IMR-90 (cell line): ENCODE results near the gene RBM45. TPM values are rescaled to one million over a fixed set of nuclear protein-coding genes. Genes with fewer than 3 reads are reported as not detected.
"Not testable (repeated sequence)": the region's sequence is repeated elsewhere in the genome, so short reads cannot be mapped to it uniquely, and the experiment has no call there.

Experiments
- ATAC-seq: fragments of 200-7000 bp; cut with Tn5 transposase; 2 replicates; pipeline ENCODE4 v1.9.1; 2020; ENCODE audit warnings: low read depth, mild to moderate bottlenecking, moderate library complexity
- BruUV-seq: library from RNA; stranded (reverse); fragments of 400-500 nt; replicated peaks from 2 replicates; lab custom pipeline; 2021; lab: Mats Ljungman, UMichigan
- CTCF ChIA-PET: fragments of 300-600 bp; formaldehyde crosslinking; extraction: SDS; loops from one replicate; lab custom pipeline; 2021; ENCODE audit warnings: antibody characterized with exemption; lab: Yijun Ruan, JAX
- POLR2A ChIA-PET: fragments of 300-600 bp; sonication (Branson Sonifier 250); formaldehyde crosslinking; loops from one replicate; lab custom pipeline; 2022; ENCODE audit warnings: antibody characterized with exemption; ENCODE audit not compliant: unreplicated experiment; lab: Charles Lee
- DNase-seq: peaks from one replicate; pipeline ENCODE4 v3.0.0; 2013
- H2AFZ ChIP-seq: replicated peaks from 2 replicates; pipeline ENCODE3; 2013; ENCODE audit warnings: low read length, mild to moderate bottlenecking; ENCODE audit not compliant: poor library complexity
- H2AK5ac ChIP-seq: 2 replicates; pipeline ENCODE4 v1.6.1; 2013; ENCODE audit warnings: low read depth, low read length, inconsistent platforms
- H2AK9ac ChIP-seq: replicated peaks from 2 replicates; pipeline ENCODE3; 2013; ENCODE audit warnings: mild to moderate bottlenecking, low read depth, low read length, moderate library complexity; ENCODE audit not compliant: poor library complexity
- H2BK120ac ChIP-seq: 2 replicates; pipeline ENCODE4 v1.6.1; 2013; ENCODE audit warnings: low read depth, low read length, inconsistent platforms
- H2BK15ac ChIP-seq: 3 replicates; pipeline ENCODE4 v1.6.1; 2013; ENCODE audit warnings: low read depth, low read length, inconsistent platforms
- H2BK20ac ChIP-seq: 2 replicates; pipeline ENCODE4 v1.6.1; 2013; ENCODE audit warnings: low read depth, mild to moderate bottlenecking, inconsistent platforms, low read length, moderate library complexity
- H2BK5ac ChIP-seq: 2 replicates; pipeline ENCODE4 v1.6.1; 2013; ENCODE audit warnings: mild to moderate bottlenecking, low read depth, low read length, inconsistent platforms; ENCODE audit not compliant: poor library complexity, severe bottlenecking
- H3K14ac ChIP-seq: replicated peaks from 2 replicates; pipeline ENCODE4 v1.6.1; 2013; ENCODE audit warnings: low read depth, low read length, inconsistent platforms
- H3K18ac ChIP-seq: 2 replicates; pipeline ENCODE4 v1.6.1; 2013; ENCODE audit warnings: low read depth, low read length, control low read depth
- H3K23ac ChIP-seq: 2 replicates; pipeline ENCODE4 v1.6.1; 2013; ENCODE audit warnings: low read depth, low read length, inconsistent platforms
- H3K27ac ChIP-seq: 2 replicates; pipeline ENCODE4 v1.5.1; 2013; ENCODE audit warnings: mild to moderate bottlenecking, control low read depth, low read length; ENCODE audit not compliant: insufficient read depth
- H3K27me3 ChIP-seq: 2 replicates; pipeline ENCODE4 v1.6.1; 2013; ENCODE audit warnings: low read length; ENCODE audit not compliant: control insufficient read depth, insufficient read depth
- H3K36me3 ChIP-seq: 2 replicates; pipeline ENCODE4 v1.6.1; 2013; ENCODE audit warnings: low read length, mixed read lengths; ENCODE audit not compliant: control insufficient read depth, insufficient read depth
- H3K4ac ChIP-seq: 2 replicates; pipeline ENCODE4 v1.6.1; 2013; ENCODE audit warnings: low read depth, low read length, inconsistent platforms
- H3K4me1 ChIP-seq: 2 replicates; pipeline ENCODE4 v1.6.1; 2013; ENCODE audit warnings: low read length, mixed read lengths; ENCODE audit not compliant: control insufficient read depth, insufficient read depth
- H3K4me2 ChIP-seq: 2 replicates; pipeline ENCODE4 v1.6.1; 2013; ENCODE audit warnings: low read depth, mild to moderate bottlenecking, control low read depth, low read length, moderate library complexity
- H3K4me3 ChIP-seq: 2 replicates; pipeline ENCODE4 v1.5.1; 2013; ENCODE audit warnings: low read depth, mild to moderate bottlenecking, control low read depth, low read length, moderate library complexity; ENCODE audit not compliant: insufficient read depth
- H3K56ac ChIP-seq: 2 replicates; pipeline ENCODE4 v1.6.1; 2013; ENCODE audit warnings: low read length, inconsistent platforms; ENCODE audit not compliant: insufficient read depth; ENCODE audit errors: extremely low read depth
- H3K79me1 ChIP-seq, 2 experiments: 2 replicates each; pipeline ENCODE4 v1.6.1; 2013; ENCODE audit warnings: low read length in 2 of 2, inconsistent platforms in 1 of 2, low read depth in 1 of 2
- H3K9ac ChIP-seq: 2 replicates; pipeline ENCODE4 v1.6.1; 2013; ENCODE audit warnings: low read depth, low read length, control low read depth
- H3K9me1 ChIP-seq: 2 replicates; pipeline ENCODE4 v1.6.1; 2013; ENCODE audit warnings: low read length, inconsistent platforms; ENCODE audit not compliant: insufficient read depth
- H3K9me3 ChIP-seq: 2 replicates; pipeline ENCODE4 v1.6.1; 2013; ENCODE audit warnings: low read length; ENCODE audit not compliant: control insufficient read depth, insufficient read depth
- H4K20me1 ChIP-seq: 2 replicates; pipeline ENCODE4 v1.6.1; 2013; ENCODE audit warnings: low read length, inconsistent platforms; ENCODE audit not compliant: insufficient read depth
- H4K5ac ChIP-seq: 2 replicates; pipeline ENCODE4 v1.6.1; 2013; ENCODE audit warnings: mild to moderate bottlenecking, low read depth, low read length, control low read depth
- H4K8ac ChIP-seq, 2 experiments: 2 replicates each; pipeline ENCODE4 v1.6.1; 2013; ENCODE audit warnings: low read depth in 2 of 2, low read length in 2 of 2, control low read depth in 1 of 2, inconsistent platforms in 1 of 2
- H4K91ac ChIP-seq: 2 replicates; pipeline ENCODE4 v1.6.1; 2013; ENCODE audit warnings: low read depth, low read length, inconsistent platforms; ENCODE audit not compliant: insufficient read depth
- WGBS, 2 experiments: methylation state at CpG; one replicate each; pipeline versions ENCODE4 v1.1.5 to v1.1.7; 2013; ENCODE audit warnings: missing lambda C conversion rate in 2 of 2; ENCODE audit not compliant: insufficient read length in 1 of 2; ENCODE audit errors: extremely low coverage in 2 of 2; 5-methylcytosine and 5-hydroxymethylcytosine counted together
- dilution Hi-C: fragments of 300-500 bp; cut with HindIII; formaldehyde crosslinking; loops from one replicate; pipeline ENCODE4 v1.14.3; 2018; ENCODE audit warnings: low sequenced_read_pairs; ENCODE audit not compliant: unreplicated experiment
- in situ Hi-C: fragments of 300-500 bp; cut with MboI; formaldehyde crosslinking; loops from 3 replicates; pipeline ENCODE4 v1.14.3; 2019; ENCODE audit warnings: low sequenced_read_pairs, inconsistent platforms, mixed read lengths
- intact Hi-C: fragments of 100-400 bp; cut with micrococcal nuclease; formaldehyde crosslinking; loops from 2 replicates; pipeline ENCODE4 v1.10.0; 2022
- polyA plus RNA-seq, 3 experiments: library from polyadenylated mRNA; depleted of rRNA; stranded (reverse); fragments of >200 nt; gene quantifications; 2 replicates each; pipeline ENCODE4 v1.2.3, GENCODE V29; 2012; ENCODE audit warnings: low replicate concordance in 1 of 3
- total RNA-seq: library from RNA; depleted of rRNA; stranded (reverse); fragments of >200 nt; gene quantifications from 2 replicates; pipeline ENCODE4 v1.2.3, GENCODE V29; 2012

RBM45 gene
- total and polyA plus RNA-seq, 2 of the 4 experiments (the other 2 are of a cell fraction): 10.3 to 17.9 TPM

- H3K9ac ChIP-seq, H3K27ac ChIP-seq, H3K4ac ChIP-seq, H2AK5ac ChIP-seq, DNase-seq, CTCF ChIA-PET, BruUV-seq, H3K4me1 ChIP-seq, H3K27me3 ChIP-seq, H3K4me2 ChIP-seq, H3K18ac ChIP-seq, H4K5ac ChIP-seq, H3K79me1 ChIP-seq, H2AK9ac ChIP-seq, H2AFZ ChIP-seq, H3K36me3 ChIP-seq, H4K8ac ChIP-seq, H3K4me3 ChIP-seq, H3K56ac ChIP-seq, H4K91ac ChIP-seq, H3K14ac ChIP-seq, H3K9me1 ChIP-seq, dilution Hi-C loops, H2BK15ac ChIP-seq, POLR2A ChIA-PET, H2BK5ac ChIP-seq, H2BK20ac ChIP-seq, intact Hi-C loops, H3K9me3 ChIP-seq, ATAC-seq, H2BK120ac ChIP-seq, H4K20me1 ChIP-seq, in situ Hi-C loops, H3K23ac ChIP-seq: not testable (repeated sequence)
- no CpG with 5 or more reads among the region's 3 CpGs for WGBS, 2 experiments
These were observed 33.0 kb upstream of the RBM45 start for GRCh38 chr2:178079279-178079678.
